Osteocyte (in vitro differentiated cells): ENCODE results near the gene POU2F2. TPM values are rescaled to one million over a fixed set of nuclear protein-coding genes. Genes with fewer than 3 reads are reported as not detected.

Experiments used
- DNase-seq: peaks from one replicate; pipeline ENCODE4 v3.0.0; 2021; ENCODE audit warnings: mixed read lengths; ENCODE audit not compliant: unreplicated experiment; ENCODE audit errors: extremely low spot score
- H3K27ac Mint-ChIP-seq: one replicate; pipeline ENCODE4 v1.8.0; 2021; ENCODE audit warnings: mild to moderate bottlenecking, mixed read lengths; ENCODE audit not compliant: unreplicated experiment
- H3K27me3 Mint-ChIP-seq: one replicate; pipeline ENCODE4 v1.8.0; 2021; ENCODE audit warnings: mixed read lengths; ENCODE audit not compliant: unreplicated experiment
- H3K36me3 Mint-ChIP-seq: one replicate; pipeline ENCODE4 v1.8.0; 2021; ENCODE audit warnings: mixed read lengths; ENCODE audit not compliant: unreplicated experiment
- H3K4me1 Mint-ChIP-seq: one replicate; pipeline ENCODE4 v1.8.0; 2021; ENCODE audit warnings: mixed read lengths; ENCODE audit not compliant: unreplicated experiment
- H3K4me3 Mint-ChIP-seq: one replicate; pipeline ENCODE4 v1.8.0; 2021; ENCODE audit warnings: mild to moderate bottlenecking, moderate library complexity, mixed read lengths; ENCODE audit not compliant: unreplicated experiment
- H3K9me3 Mint-ChIP-seq: one replicate; pipeline ENCODE4 v1.8.0; 2021; ENCODE audit warnings: mixed read lengths; ENCODE audit not compliant: unreplicated experiment
- total RNA-seq: library from RNA; stranded (reverse); gene quantifications from 2 replicates; pipeline ENCODE4 v1.2.1, GENCODE V29; 2021
- TF ChIP-seq, protein P1 (sequence below): fragments of 200-600 bp; sonication (generic); IDR thresholded peaks from 2 replicates; pipeline ENCODE4 v1.5.0; 2021; ENCODE audit warnings: antibody characterized with exemption, mild to moderate bottlenecking, moderate library complexity

POU2F2 gene
- total RNA-seq, 1 donor from 2014 or later, result 0.64 TPM

GRCh38 chr19:42120276-42120980 is 11.8 kb downstream of the POU2F2 start:
- Mint-ChIP-seq H3K4me1 (peaks cover 30% of the 10 kb centered on the region), H3K4me3 (no peak overlapping the region), H3K9me3 (peaks cover 4% of the 10 kb centered on the region), H3K27ac (peak overlapping the region; percentile 14), H3K36me3 (no peaks in the 10 kb centered on the region), H3K27me3 (no peaks in the 10 kb centered on the region)
- DNase-seq, result no peak
- TF ChIP-seq, protein P1, sequence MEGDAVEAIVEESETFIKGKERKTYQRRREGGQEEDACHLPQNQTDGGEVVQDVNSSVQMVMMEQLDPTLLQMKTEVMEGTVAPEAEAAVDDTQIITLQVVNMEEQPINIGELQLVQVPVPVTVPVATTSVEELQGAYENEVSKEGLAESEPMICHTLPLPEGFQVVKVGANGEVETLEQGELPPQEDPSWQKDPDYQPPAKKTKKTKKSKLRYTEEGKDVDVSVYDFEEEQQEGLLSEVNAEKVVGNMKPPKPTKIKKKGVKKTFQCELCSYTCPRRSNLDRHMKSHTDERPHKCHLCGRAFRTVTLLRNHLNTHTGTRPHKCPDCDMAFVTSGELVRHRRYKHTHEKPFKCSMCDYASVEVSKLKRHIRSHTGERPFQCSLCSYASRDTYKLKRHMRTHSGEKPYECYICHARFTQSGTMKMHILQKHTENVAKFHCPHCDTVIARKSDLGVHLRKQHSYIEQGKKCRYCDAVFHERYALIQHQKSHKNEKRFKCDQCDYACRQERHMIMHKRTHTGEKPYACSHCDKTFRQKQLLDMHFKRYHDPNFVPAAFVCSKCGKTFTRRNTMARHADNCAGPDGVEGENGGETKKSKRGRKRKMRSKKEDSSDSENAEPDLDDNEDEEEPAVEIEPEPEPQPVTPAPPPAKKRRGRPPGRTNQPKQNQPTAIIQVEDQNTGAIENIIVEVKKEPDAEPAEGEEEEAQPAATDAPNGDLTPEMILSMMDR, result no peak

GRCh38 chr19:42117076-42117475 is 15.2 kb downstream of the POU2F2 start:
- no peak for DNase-seq
- Mint-ChIP-seq H3K27me3 (no peaks in the 10 kb centered on the region), H3K36me3 (no peaks in the 10 kb centered on the region), H3K4me1 (peaks cover 52% of the 10 kb centered on the region), H3K9me3 (no peaks in the 10 kb centered on the region), H3K4me3 (no peak overlapping the region), H3K27ac (no peak overlapping the region)
- TF ChIP-seq, protein P1, result no peak

DNA sequence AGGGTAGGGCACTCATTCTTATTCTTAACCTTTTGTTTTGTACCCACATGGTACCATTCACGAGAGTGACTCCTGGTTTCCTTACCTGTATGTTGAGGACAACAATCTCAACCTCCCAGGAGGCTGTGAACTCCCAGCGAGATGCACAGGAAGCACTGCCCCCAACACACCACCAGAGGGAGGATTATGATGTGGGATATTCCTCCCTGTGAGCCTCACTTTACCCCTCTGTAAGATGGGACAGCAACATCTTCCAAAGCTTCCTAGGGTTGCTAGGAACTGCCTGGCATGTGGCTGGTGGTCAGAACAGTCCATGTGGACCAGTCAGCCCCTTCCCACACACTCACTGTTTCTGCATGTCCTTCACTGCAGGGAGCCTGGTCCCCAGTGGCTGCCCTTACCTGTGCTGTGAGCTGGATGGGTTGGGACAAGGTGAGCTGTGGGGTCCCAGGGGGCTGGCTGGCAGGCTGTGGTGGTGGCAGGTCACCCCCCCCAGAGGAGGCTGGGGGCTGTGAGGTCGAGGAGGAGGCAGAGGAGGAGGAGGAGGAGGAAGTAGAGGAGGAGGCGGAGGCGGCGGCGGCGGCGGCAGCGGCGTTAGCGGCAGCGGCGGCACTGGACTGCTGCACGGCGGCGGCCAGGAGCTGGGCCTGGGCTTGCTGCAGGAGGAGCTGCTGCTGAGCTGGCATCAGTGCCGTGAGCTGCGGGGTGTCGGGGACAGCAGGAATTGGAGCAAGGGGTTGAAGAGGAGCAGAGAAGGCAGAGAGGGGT is 15.8 kb downstream of the POU2F2 start:
- Mint-ChIP-seq H3K27ac (no peak overlapping the region), H3K27me3 (no peaks in the 10 kb centered on the region), H3K4me3 (no peak overlapping the region), H3K36me3 (no peaks in the 10 kb centered on the region), H3K4me1 (peaks cover 52% of the 10 kb centered on the region), H3K9me3 (no peaks in the 10 kb centered on the region)
- DNase-seq, result no peak
- TF ChIP-seq, protein P1, result no peak

DNA sequence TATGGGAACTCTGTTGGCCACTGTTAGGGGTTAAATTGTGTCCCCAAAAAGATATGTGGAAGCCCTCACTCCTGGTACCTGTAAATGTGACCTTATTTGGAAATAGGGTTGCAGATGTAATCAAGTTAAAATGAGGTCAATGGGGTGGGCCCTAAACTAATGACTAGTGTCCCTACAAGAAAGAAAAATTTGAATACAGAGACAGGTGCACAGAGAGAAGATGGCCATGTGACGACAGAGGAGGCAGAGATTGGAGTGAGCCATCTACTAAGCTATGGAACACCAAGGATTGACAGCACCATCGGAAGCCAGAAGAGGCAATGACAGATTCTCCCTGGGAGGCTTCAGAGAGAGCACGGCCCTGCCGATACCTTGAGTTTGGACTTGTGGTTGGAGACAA is 16.5 kb downstream of the POU2F2 start:
- Mint-ChIP-seq H3K27me3 (no peaks in the 10 kb centered on the region), H3K4me3 (no peak overlapping the region), H3K36me3 (no peaks in the 10 kb centered on the region), H3K9me3 (no peaks in the 10 kb centered on the region), H3K27ac (no peak overlapping the region), H3K4me1 (peaks cover 52% of the 10 kb centered on the region)
- no peak for DNase-seq
- TF ChIP-seq, protein P1, result no peak

DNA sequence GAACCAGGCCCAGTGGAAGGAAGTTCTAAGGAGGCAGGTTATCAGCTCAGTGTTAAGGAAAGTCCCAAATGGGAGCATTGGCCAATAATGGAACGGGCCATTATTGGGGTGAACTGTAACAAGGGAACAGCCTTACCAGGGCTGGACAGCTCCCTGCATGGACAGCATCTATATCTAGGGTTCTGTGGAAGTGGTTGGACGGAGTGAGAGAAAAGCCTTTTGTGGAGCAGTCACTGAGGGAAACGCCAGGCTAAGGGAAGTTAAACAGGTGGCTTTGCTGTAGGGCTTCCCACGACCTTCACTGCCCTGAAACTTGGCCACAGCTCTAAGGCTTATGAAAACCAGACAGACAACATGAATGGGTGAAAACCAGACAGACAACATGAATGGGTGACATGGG is 17.0 kb downstream of the POU2F2 start:
- TF ChIP-seq, protein P1, result no peak

More for the DNA sequence above, 17.0 kb downstream of the POU2F2 start:
- Mint-ChIP-seq H3K4me3 (no peak overlapping the region), H3K36me3 (no peaks in the 10 kb centered on the region), H3K9me3 (no peaks in the 10 kb centered on the region), H3K27ac (no peak overlapping the region), H3K4me1 (peaks cover 49% of the 10 kb centered on the region), H3K27me3 (no peaks in the 10 kb centered on the region)
- DNase-seq, result no peak
